Measurements from ENCODE around the gene YWHAH.

DNA sequence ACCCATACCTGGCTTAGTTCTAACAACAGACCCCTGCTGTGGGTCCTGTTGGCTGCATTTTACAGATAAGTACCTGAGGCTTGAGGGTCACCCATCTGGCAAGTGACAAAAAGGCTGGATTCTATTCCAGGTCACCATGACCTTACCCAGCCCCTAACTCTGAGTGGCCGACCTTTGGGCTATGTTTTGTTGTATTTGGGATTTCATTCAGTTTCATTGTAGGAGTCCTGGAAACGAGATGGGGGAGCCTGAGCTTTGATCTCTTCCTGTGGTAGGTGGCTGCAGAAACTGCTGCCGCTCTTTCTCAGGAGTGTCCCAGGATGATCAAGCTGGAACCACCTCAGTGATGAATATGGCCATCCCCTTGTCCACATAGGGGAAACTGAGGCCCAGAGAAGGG, 24.6 kb upstream of the YWHAH start:
- TF ChIP-seq, protein P1, sequence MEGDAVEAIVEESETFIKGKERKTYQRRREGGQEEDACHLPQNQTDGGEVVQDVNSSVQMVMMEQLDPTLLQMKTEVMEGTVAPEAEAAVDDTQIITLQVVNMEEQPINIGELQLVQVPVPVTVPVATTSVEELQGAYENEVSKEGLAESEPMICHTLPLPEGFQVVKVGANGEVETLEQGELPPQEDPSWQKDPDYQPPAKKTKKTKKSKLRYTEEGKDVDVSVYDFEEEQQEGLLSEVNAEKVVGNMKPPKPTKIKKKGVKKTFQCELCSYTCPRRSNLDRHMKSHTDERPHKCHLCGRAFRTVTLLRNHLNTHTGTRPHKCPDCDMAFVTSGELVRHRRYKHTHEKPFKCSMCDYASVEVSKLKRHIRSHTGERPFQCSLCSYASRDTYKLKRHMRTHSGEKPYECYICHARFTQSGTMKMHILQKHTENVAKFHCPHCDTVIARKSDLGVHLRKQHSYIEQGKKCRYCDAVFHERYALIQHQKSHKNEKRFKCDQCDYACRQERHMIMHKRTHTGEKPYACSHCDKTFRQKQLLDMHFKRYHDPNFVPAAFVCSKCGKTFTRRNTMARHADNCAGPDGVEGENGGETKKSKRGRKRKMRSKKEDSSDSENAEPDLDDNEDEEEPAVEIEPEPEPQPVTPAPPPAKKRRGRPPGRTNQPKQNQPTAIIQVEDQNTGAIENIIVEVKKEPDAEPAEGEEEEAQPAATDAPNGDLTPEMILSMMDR (IDR thresholded peaks at IDR 0.05), result no peak
- no peak for TF ChIP-seq POLR2A (IDR thresholded peaks at IDR 0.05)
